Bronchial epithelial cell (primary cell): ENCODE results near the gene ABCB11. TPM values are rescaled to one million over a fixed set of nuclear protein-coding genes. Genes with fewer than 3 reads are reported as not detected.
A peak's percentile ranks its signal among the peaks of the same experiment; 100 is the strongest.

Experiments
- DNase-seq: peaks from one replicate; pipeline ENCODE4 v3.0.0-alpha.2; 2010; ENCODE audit warnings: low read depth
- FAIRE-seq: peaks from 2 replicates; lab custom pipeline; 2011; peaks lifted over from hg19 to GRCh38; lab: Jason Lieb, UNC
- H3K27me3 ChIP-seq: 2 replicates; pipeline ENCODE4 v1.5.1; 2011; ENCODE audit warnings: low read length; ENCODE audit not compliant: control insufficient read depth, insufficient read depth
- H3K36me3 ChIP-seq: 2 replicates; pipeline ENCODE4 v1.5.1; 2011; ENCODE audit warnings: low read length; ENCODE audit not compliant: control insufficient read depth, insufficient read depth
- H3K4me3 ChIP-seq: 2 replicates; pipeline ENCODE4 v1.5.1; 2011; ENCODE audit warnings: mild to moderate bottlenecking, low read depth, low read length, control low read depth
- CTCF ChIP-seq: IDR thresholded peaks from 2 replicates; pipeline ENCODE4 v1.5.1; 2011; ENCODE audit warnings: mild to moderate bottlenecking, moderate library complexity, low read length, control low read depth, inconsistent platforms; ENCODE audit not compliant: insufficient read depth, severe bottlenecking
- total RNA-seq: library from RNA; depleted of rRNA; stranded (reverse); fragments of >200 nt; gene quantifications from 2 replicates; pipeline ENCODE4 v1.2.1, GENCODE V29; 2014

Gene ABCB11
- total RNA-seq, 1 donor from 2014 or later: 0.26 TPM

- Histone ChIP-seq H3K4me3 (no peak overlapping the region), H3K36me3 (no peaks in the 10 kb centered on the region), H3K27me3 (no peaks in the 10 kb centered on the region)
- FAIRE-seq (no peak), DNase-seq (no peak)
- no peak for TF ChIP-seq CTCF
These were observed 1.8 kb downstream of the ABCB11 start for GRCh38 chr2:169029341-169029740.

GRCh38 chr2:169027234-169027633, 3.9 kb downstream of the ABCB11 start:
- DNase-seq (no peak), FAIRE-seq (peak; percentile 62)
- Histone ChIP-seq H3K27me3 (no peaks in the 10 kb centered on the region), H3K4me3 (no peak overlapping the region), H3K36me3 (no peaks in the 10 kb centered on the region)
- TF ChIP-seq CTCF: no peak

GRCh38 chr2:169026056-169026455, 5.1 kb downstream of the ABCB11 start:
- FAIRE-seq: no peak
- H3K4me3 ChIP-seq: no peak overlapping the region
- no peak for TF ChIP-seq CTCF
- H3K36me3 ChIP-seq: no peaks in the 10 kb centered on the region
- no peaks in the 10 kb centered on the region for H3K27me3 ChIP-seq
- no peak for DNase-seq

- TF ChIP-seq CTCF: no peak
- Histone ChIP-seq H3K27me3 (no peaks in the 10 kb centered on the region), H3K4me3 (no peak overlapping the region), H3K36me3 (no peaks in the 10 kb centered on the region)
- no peak for DNase-seq
- FAIRE-seq: no peak
These were observed 8.0 kb downstream of the ABCB11 start for GRCh38 chr2:169023161-169023560.

- FAIRE-seq (no peak), DNase-seq (peak; percentile 95)
- Histone ChIP-seq H3K27me3 (no peaks in the 10 kb centered on the region), H3K4me3 (no peak overlapping the region), H3K36me3 (no peaks in the 10 kb centered on the region)
- no peak for TF ChIP-seq CTCF
These were observed 12.7 kb downstream of the ABCB11 start for GRCh38 chr2:169018390-169018789.

GRCh38 chr2:169015943-169016342, 15.2 kb downstream of the ABCB11 start:
- peak; percentile 28 for FAIRE-seq
- no peak for TF ChIP-seq CTCF
- DNase-seq: no peak
- no peak overlapping the region for H3K4me3 ChIP-seq
- H3K36me3 ChIP-seq: no peaks in the 10 kb centered on the region
- H3K27me3 ChIP-seq: no peaks in the 10 kb centered on the region
